GM12878 (cell line): Measurements from ENCODE around the gene MAN1B1. TPM values are rescaled to one million over a fixed set of nuclear protein-coding genes. Genes with fewer than 3 reads are reported as not detected.

Source experiments
- ATAC-seq: fragments of 200-7000 bp; cut with Tn5 transposase; 3 replicates; pipeline ENCODE4 v1.9.1; 2020; ENCODE audit warnings: mild to moderate bottlenecking, moderate library complexity
- BruUV-seq: library from RNA; stranded (reverse); fragments of 400-500 nt; replicated peaks from 2 replicates; lab custom pipeline; 2021; lab: Mats Ljungman, UMichigan
- CTCF ChIA-PET: fragments of 300-600 bp; sonication (Branson Sonifier 250); formaldehyde crosslinking; extraction: SDS; loops from one replicate; lab custom pipeline; 2021; ENCODE audit warnings: inconsistent platforms; lab: Yijun Ruan, JAX
- POLR2A ChIA-PET: fragments of 350-600 bp; formaldehyde crosslinking; extraction: SDS; loops from one replicate; lab custom pipeline; 2021; ENCODE audit warnings: inconsistent platforms; lab: Charles Lee
- RAD21 ChIA-PET: fragments of 300-600 bp; sonication (Branson Sonifier 250); formaldehyde crosslinking; loops from one replicate; lab custom pipeline; 2023; ENCODE audit warnings: antibody characterized with exemption; ENCODE audit not compliant: unreplicated experiment; lab: Charles Lee
- SMC1A ChIA-PET: fragments of 300-600 bp; sonication (Branson Sonifier 250); formaldehyde crosslinking; loops from one replicate; lab custom pipeline; 2023; ENCODE audit not compliant: unreplicated experiment, uncharacterized antibody; lab: Charles Lee
- DNase-seq: peaks from one replicate; pipeline ENCODE4 v3.0.0-alpha.2; 2011; ENCODE audit warnings: low read depth, low spot score
- FAIRE-seq: peaks from 3 replicates; lab custom pipeline; 2011; peaks lifted over from hg19 to GRCh38; lab: Jason Lieb, UNC
- H2AFZ ChIP-seq: 2 replicates; pipeline ENCODE4 v1.6.0; 2011; ENCODE audit warnings: low read depth, low read length, control low read depth; ENCODE audit not compliant: control insufficient read depth
- H3K27ac ChIP-seq: 2 replicates; pipeline ENCODE4 v1.5.1; 2011; ENCODE audit warnings: control low read depth; ENCODE audit not compliant: control insufficient read depth, insufficient read depth
- H3K27me3 ChIP-seq, 2 experiments: replicated peaks in 1 of 2; 2 replicates each; pipeline versions ENCODE4 v1.6.0 to v1.6.1; 2011; ENCODE audit warnings: low read length in 1 of 2; ENCODE audit not compliant: control insufficient read depth in 2 of 2, insufficient read depth in 2 of 2
- H3K36me3 ChIP-seq, 2 experiments: 2 replicates each; pipeline ENCODE4 v1.5.1; 2011; ENCODE audit warnings: low read length in 1 of 2; ENCODE audit not compliant: control insufficient read depth in 2 of 2, insufficient read depth in 2 of 2
- H3K4me1 ChIP-seq: 2 replicates; pipeline ENCODE4 v1.6.1; 2011; ENCODE audit warnings: mild to moderate bottlenecking, low read length, moderate library complexity, mixed read lengths; ENCODE audit not compliant: control insufficient read depth, insufficient read depth
- H3K4me2 ChIP-seq: 2 replicates; pipeline ENCODE4 v1.6.0; 2011; ENCODE audit warnings: control low read depth; ENCODE audit not compliant: control insufficient read depth, insufficient read depth
- H3K4me3 ChIP-seq: fragments of 200-600 bp; sonication (generic); 2 replicates; pipeline ENCODE4 v1.5.1; 2016
- H3K79me2 ChIP-seq: 2 replicates; pipeline ENCODE4 v1.6.0; 2011; ENCODE audit warnings: low read length; ENCODE audit not compliant: control insufficient read depth, insufficient read depth
- H3K9ac ChIP-seq: 2 replicates; pipeline ENCODE4 v1.8.0; 2011; ENCODE audit warnings: low read length, control low read depth, mixed read lengths; ENCODE audit not compliant: control insufficient read depth, insufficient read depth
- H3K9me3 ChIP-seq: replicated peaks from 3 replicates; pipeline ENCODE4 v1.5.1; 2011; ENCODE audit warnings: mild to moderate bottlenecking, low read length; ENCODE audit not compliant: control insufficient read depth, insufficient read depth
- H4K20me1 ChIP-seq: 2 replicates; pipeline ENCODE4 v1.6.0; 2011; ENCODE audit not compliant: control insufficient read depth, insufficient read depth
- ATF7 ChIP-seq: fragments of 450-650 bp; IDR thresholded peaks from 2 replicates; pipeline ENCODE4 v1.6.1; 2016; ENCODE audit warnings: low read depth, mild to moderate bottlenecking
- E2F4 ChIP-seq: IDR thresholded peaks from 2 replicates; pipeline ENCODE4 v1.6.1; 2012; ENCODE audit warnings: low read depth, low read length, improper control_type of control experiment
- ETV6 ChIP-seq, 2 experiments: fragments of 450-650 bp in 1 of 2; IDR thresholded peaks in 1 of 2; conservative IDR thresholded peaks in 1 of 2; 2 replicates each; pipeline ENCODE4 v1.6.1; 2014; ENCODE audit warnings: antibody characterized with exemption in 1 of 2, borderline replicate concordance in 1 of 2, low read depth in 1 of 2, mild to moderate bottlenecking in 1 of 2, moderate library complexity in 1 of 2
- FOS ChIP-seq: IDR thresholded peaks from 3 replicates; pipeline ENCODE4 v1.6.1; 2011; ENCODE audit warnings: borderline replicate concordance; ENCODE audit not compliant: insufficient read length; ENCODE audit errors: extremely low read depth
- IKZF1 ChIP-seq: fragments of 450-650 bp; conservative IDR thresholded peaks from 2 replicates; pipeline ENCODE4 v1.6.1; 2017; ENCODE audit warnings: antibody characterized with exemption, mild to moderate bottlenecking
- IRF4 ChIP-seq: IDR thresholded peaks from 2 replicates; pipeline ENCODE4 v1.6.1; 2011; ENCODE audit warnings: low read depth, low read length
- KLF5 ChIP-seq: fragments of 450-650 bp; IDR thresholded peaks from 2 replicates; pipeline ENCODE4 v1.6.1; 2014; ENCODE audit warnings: mild to moderate bottlenecking; ENCODE audit not compliant: partially characterized antibody
- LARP7 ChIP-seq: fragments of 450-650 bp; IDR thresholded peaks from 2 replicates; pipeline ENCODE4 v1.6.1; 2017; ENCODE audit warnings: mild to moderate bottlenecking
- MEF2A ChIP-seq: IDR thresholded peaks from 2 replicates; pipeline ENCODE4 v1.6.1; 2011; ENCODE audit warnings: low read depth, mild to moderate bottlenecking, low read length, moderate library complexity; ENCODE audit not compliant: insufficient read depth
- PKNOX1 ChIP-seq: fragments of 450-650 bp; IDR thresholded peaks from 2 replicates; pipeline ENCODE4 v1.6.1; 2016; ENCODE audit warnings: mild to moderate bottlenecking
- POU2F2 ChIP-seq: IDR thresholded peaks from 3 replicates; pipeline ENCODE4 v1.6.1; 2011; ENCODE audit warnings: low read depth, mild to moderate bottlenecking, low read length, borderline replicate concordance
- RB1 ChIP-seq: fragments of 450-650 bp; formaldehyde crosslinking; IDR thresholded peaks from 2 replicates; pipeline ENCODE4 v1.6.1; 2017; ENCODE audit warnings: mild to moderate bottlenecking, borderline replicate concordance
- SKIL ChIP-seq: fragments of 450-650 bp; IDR thresholded peaks from 2 replicates; pipeline ENCODE4 v1.6.1; 2017; ENCODE audit warnings: mild to moderate bottlenecking, low read depth, inconsistent platforms; ENCODE audit not compliant: poor library complexity, severe bottlenecking
- SP1 ChIP-seq: IDR thresholded peaks from one replicate; pipeline ENCODE4 v1.6.1; 2011; ENCODE audit warnings: low read depth, low read length
- STAT3 ChIP-seq: IDR thresholded peaks from 2 replicates; pipeline ENCODE4 v1.6.1; 2011; ENCODE audit warnings: low read depth, low read length, improper control_type of control experiment
- TAF1 ChIP-seq: IDR thresholded peaks from 2 replicates; pipeline ENCODE4 v1.6.1; 2011; ENCODE audit warnings: mild to moderate bottlenecking, low read depth, low read length, borderline replicate concordance
- YY1 ChIP-seq: IDR thresholded peaks from 2 replicates; pipeline ENCODE4 v1.6.1; 2011; ENCODE audit warnings: low read depth, mild to moderate bottlenecking, low read length
- ZNF217 ChIP-seq: fragments of 450-650 bp; IDR thresholded peaks from 2 replicates; pipeline ENCODE4 v1.6.1; 2017; ENCODE audit warnings: antibody characterized with exemption, mild to moderate bottlenecking
- ZNF24 ChIP-seq: fragments of 450-650 bp; IDR thresholded peaks from 2 replicates; pipeline ENCODE4 v1.6.1; 2017; ENCODE audit warnings: antibody characterized with exemption, mild to moderate bottlenecking
- WGBS: methylation state at CpG from one replicate; pipeline ENCODE4 v1.1.6; 2016; ENCODE audit warnings: low lambda C conversion rate; ENCODE audit not compliant: insufficient replicate concordance, insufficient coverage; ENCODE audit errors: missing lambda C conversion rate; 5-methylcytosine and 5-hydroxymethylcytosine counted together
- in situ Hi-C: fragments of 300-500 bp; cut with MboI; formaldehyde crosslinking; loops from 9 replicates; pipeline ENCODE4 v1.14.3; 2018; ENCODE audit warnings: mixed read lengths
- intact Hi-C: fragments of 100-400 bp; cut with micrococcal nuclease; formaldehyde crosslinking; loops from one replicate; pipeline ENCODE4 v1.14.2; 2022; ENCODE audit not compliant: unreplicated experiment
- polyA plus RNA-seq, 11 experiments: library from polyadenylated mRNA; depleted of rRNA in 4 of 11; unstranded in 6 of 11; stranded (reverse) in 5 of 11; fragments of >200 nt; fragmentation: Nextera tagmentation in 4 of 11; fragmentation: Illumina TruSeq in 1 of 11; extraction: Ambion mirVana in 4 of 11; extraction: Trizol in 1 of 11; gene quantifications; 1 replicate in 1 of 11; 2 replicates in 10 of 11; pipeline versions ENCODE4 v1.2.1 to v1.2.3, GENCODE V29; 2011 to 2016; ENCODE audit warnings: inconsistent platforms in 2 of 11, missing spikeins in 2 of 11, low read depth in 1 of 11
- total RNA-seq, 4 experiments: library from RNA; depleted of rRNA in 3 of 4; stranded (reverse); fragments of >200 nt in 3 of 4; fragmentation: Illumina TruSeq in 1 of 4; extraction: Trizol in 1 of 4; gene quantifications; 2 replicates each; pipeline versions ENCODE4 v1.2.1 to v1.2.3, GENCODE V29; 2013 to 2021
- TF ChIP-seq, protein P1 (sequence below): fragments of 150-350 bp; IDR thresholded peaks from 2 replicates; pipeline ENCODE4 v1.6.1; 2014; ENCODE audit warnings: mild to moderate bottlenecking, low read depth, low read length

The MAN1B1 gene
- total and polyA plus RNA-seq, 10 of the 15 experiments (the other 5 are each of a cell fraction or from before 2014, with no cell fraction given) = 0.71 to 34.1 (median 22.7) TPM

GRCh38 chr9:137044502-137045177, 42.1 kb upstream of the MAN1B1 start:
- ChIA-PET CTCF (interaction anchor here (0.6 to 1.6 kb wide), 3 partner anchors 9 to 236 kb away, joined by 3 to 9 read pairs (median 4); no protein-coding TSS in a partner anchor), POLR2A (no interaction called here), SMC1A (no interaction called here), RAD21 (no interaction called here)
- Histone ChIP-seq H3K36me3 (no peaks in the 10 kb centered on the region), H2AFZ (no peak overlapping the region), H4K20me1 (no peaks in the 10 kb centered on the region), H3K4me3 (no peak overlapping the region), H3K9me3 (no peaks in the 10 kb centered on the region), H3K27ac (no peak overlapping the region), H3K4me2 (no peak overlapping the region), H3K4me1 (no peaks in the 10 kb centered on the region), H3K9ac (no peak overlapping the region), H3K27me3 (peaks cover 11 to 17% of the 10 kb centered on the region in 2 experiments; a peak in 3 of 4 replicates), H3K79me2 (no peaks in the 10 kb centered on the region)
- TF ChIP-seq FOS = no peak
- TF ChIP-seq ATF7 = no peak
- TF ChIP-seq ZNF217 = no peak
- TF ChIP-seq ZNF24 = no peak
- TF ChIP-seq LARP7 = no peak
- TF ChIP-seq KLF5 = no peak
- TF ChIP-seq ETV6 (conservative IDR thresholded peaks at IDR 0.05 in 1 of 2, IDR thresholded peaks at IDR 0.05 in 1 of 2; ENCODE audit: borderline replicate concordance in 1 of 2, low read depth in 1 of 2) = no peak
- TF ChIP-seq, protein P1, sequence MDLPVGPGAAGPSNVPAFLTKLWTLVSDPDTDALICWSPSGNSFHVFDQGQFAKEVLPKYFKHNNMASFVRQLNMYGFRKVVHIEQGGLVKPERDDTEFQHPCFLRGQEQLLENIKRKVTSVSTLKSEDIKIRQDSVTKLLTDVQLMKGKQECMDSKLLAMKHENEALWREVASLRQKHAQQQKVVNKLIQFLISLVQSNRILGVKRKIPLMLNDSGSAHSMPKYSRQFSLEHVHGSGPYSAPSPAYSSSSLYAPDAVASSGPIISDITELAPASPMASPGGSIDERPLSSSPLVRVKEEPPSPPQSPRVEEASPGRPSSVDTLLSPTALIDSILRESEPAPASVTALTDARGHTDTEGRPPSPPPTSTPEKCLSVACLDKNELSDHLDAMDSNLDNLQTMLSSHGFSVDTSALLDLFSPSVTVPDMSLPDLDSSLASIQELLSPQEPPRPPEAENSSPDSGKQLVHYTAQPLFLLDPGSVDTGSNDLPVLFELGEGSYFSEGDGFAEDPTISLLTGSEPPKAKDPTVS = no peak
- no peak for TF ChIP-seq RB1
- TF ChIP-seq SKIL = no peak
- no peak for TF ChIP-seq TAF1
- TF ChIP-seq STAT3 = no peak
- TF ChIP-seq YY1 = no peak
- TF ChIP-seq SP1 = no peak
- no peak for TF ChIP-seq PKNOX1
- TF ChIP-seq MEF2A = no peak
- no peak for TF ChIP-seq IKZF1
- no peak for TF ChIP-seq IRF4
- no peak for TF ChIP-seq E2F4
- no peak for TF ChIP-seq POU2F2
- intact Hi-C loops (loop anchor here (10.0 kb wide), 1 partner anchor 180 kb away; the partner anchor contains the start of genes CYSRT1, RNF208 and RNF224), in situ Hi-C loops (no loop called here)
- ATAC-seq = no peak
- BruUV-seq = no TSS peak
- no peak for DNase-seq
- WGBS = 5% methylated on average over 18 of the region's 18 CpGs
- FAIRE-seq = no peak
